Subcutaneous abdominal adipose tissue (tissue), 5 donors: ENCODE results near the gene LGALS9.
A peak's percentile ranks its signal among the peaks of the same experiment; 100 is the strongest.

Experiments used
- H3K27ac ChIP-seq: one replicate; pipeline ENCODE4 v1.7.0; 2013; ENCODE audit warnings: low read depth, mild to moderate bottlenecking, inconsistent platforms, low read length, moderate library complexity
- H3K27me3 ChIP-seq, 5 donors: one replicate each; pipeline ENCODE4 v1.7.0; 2013; ENCODE audit warnings: low read length in 5 of 5, inconsistent platforms in 1 of 5; ENCODE audit not compliant: control insufficient read depth in 5 of 5, insufficient read depth in 4 of 5
- H3K36me3 ChIP-seq, 5 donors: one replicate each; pipeline ENCODE4 v1.7.0; 2013; ENCODE audit warnings: low read length in 5 of 5; ENCODE audit not compliant: control insufficient read depth in 5 of 5, insufficient read depth in 5 of 5
- H3K4me1 ChIP-seq, 5 donors: one replicate each; pipeline ENCODE4 v1.7.0; 2013; ENCODE audit warnings: low read length in 5 of 5, mild to moderate bottlenecking in 3 of 5, moderate library complexity in 1 of 5; ENCODE audit not compliant: control insufficient read depth in 5 of 5, insufficient read depth in 5 of 5
- H3K4me3 ChIP-seq, 5 donors: one replicate each; pipeline ENCODE4 v1.7.0; 2013; ENCODE audit warnings: low read length in 5 of 5, low read depth in 1 of 5
- H3K9ac ChIP-seq, 5 donors: one replicate each; pipeline ENCODE4 v1.7.0; 2013; ENCODE audit warnings: low read length in 5 of 5, mild to moderate bottlenecking in 4 of 5, moderate library complexity in 3 of 5
- H3K9me3 ChIP-seq, 5 donors: one replicate each; pipeline ENCODE4 v1.7.0; 2013; ENCODE audit warnings: low read length in 5 of 5; ENCODE audit not compliant: control insufficient read depth in 5 of 5
- donor health status: healthy.
- donor health status: healthy.
- donor health status: healthy.
- donor health status: healthy.
- donor health status: healthy.

Gene LGALS9

DNA sequence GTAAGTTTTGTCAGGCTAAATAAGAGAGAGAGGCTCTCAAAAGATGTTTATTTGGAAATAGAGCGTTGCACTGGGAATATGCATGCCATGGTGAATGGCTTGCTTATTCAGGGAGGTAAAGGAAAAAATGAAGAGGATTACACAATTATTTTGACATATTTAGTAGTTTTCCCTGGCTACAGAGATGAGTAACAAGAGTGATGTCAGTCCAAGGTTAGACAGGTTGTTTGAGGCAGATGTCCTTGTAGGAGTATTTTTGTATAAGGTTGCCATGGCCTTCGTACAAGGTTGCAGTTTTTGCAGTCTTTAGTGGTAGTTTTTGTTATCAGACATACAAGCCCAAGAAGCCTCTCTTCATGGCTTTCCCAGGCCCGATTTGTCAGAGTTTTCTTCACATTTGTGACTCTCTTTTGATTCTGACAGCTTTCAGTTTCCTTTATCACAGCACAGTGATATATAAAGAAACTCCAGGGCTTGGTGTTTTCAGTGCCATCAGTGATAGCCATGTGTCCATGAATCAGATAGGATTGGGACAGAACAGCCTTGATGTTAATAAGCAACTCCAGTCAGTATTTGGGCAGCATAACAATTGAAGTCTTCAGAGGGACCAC, 18.7 kb upstream of the LGALS9 start:
- no peak overlapping the region for H3K4me3 ChIP-seq
- H3K9me3 ChIP-seq, result no peaks in the 10 kb centered on the region
- H3K4me1 ChIP-seq, result no peaks in the 10 kb centered on the region
- H3K27ac ChIP-seq, result no peak overlapping the region
- H3K9ac ChIP-seq, result no peak overlapping the region
- H3K27me3 ChIP-seq, result no peaks in the 10 kb centered on the region
- peaks cover 22 to 89% (median 82%) of the 10 kb centered on the region in 5 donors for H3K36me3 ChIP-seq

GRCh38 chr17:27613433-27613832, 17.6 kb upstream of the LGALS9 start:
- Histone ChIP-seq H3K4me3 (no peak overlapping the region), H3K9ac (no peak overlapping the region), H3K4me1 (no peaks in the 10 kb centered on the region), H3K27me3 (no peaks in the 10 kb centered on the region), H3K9me3 (no peaks in the 10 kb centered on the region), H3K36me3 (peaks cover 22 to 89% (median 81%) of the 10 kb centered on the region in 5 donors), H3K27ac (no peak overlapping the region)

- Histone ChIP-seq H3K27me3 (no peaks in the 10 kb centered on the region), H3K36me3 (peaks cover 22 to 80% (median 74%) of the 10 kb centered on the region in 5 donors), H3K4me3 (no peak overlapping the region), H3K9me3 (no peaks in the 10 kb centered on the region), H3K27ac (no peak overlapping the region), H3K4me1 (no peaks in the 10 kb centered on the region), H3K9ac (no peak overlapping the region)
Measured at GRCh38 chr17:27615121-27615520, 15.9 kb upstream of the LGALS9 start.

DNA sequence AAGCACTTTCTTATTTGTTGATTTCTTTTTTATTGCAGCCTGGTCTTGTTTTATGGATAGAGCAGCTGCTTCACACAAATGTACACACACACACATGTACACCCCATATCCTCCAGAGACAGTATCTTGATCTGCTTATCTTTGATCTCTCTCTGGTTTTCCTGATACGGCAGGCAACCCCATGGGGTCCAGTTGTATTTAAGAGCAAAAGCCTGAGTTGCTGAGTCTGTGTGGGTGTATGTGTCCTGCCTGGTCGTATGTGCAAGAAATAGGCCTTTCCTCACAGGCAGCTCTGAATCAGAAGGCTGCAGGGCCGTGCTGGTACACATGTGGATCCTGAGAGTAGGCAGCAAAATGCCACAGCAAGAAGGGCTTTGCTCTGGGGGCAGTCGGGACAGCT, 14.6 kb upstream of the LGALS9 start:
- Histone ChIP-seq H3K4me3 (no peak overlapping the region), H3K9ac (peak overlapping the region in 1 of 5 donors; percentile 19), H3K4me1 (no peaks in the 10 kb centered on the region), H3K27ac (no peak overlapping the region), H3K27me3 (no peaks in the 10 kb centered on the region), H3K36me3 (peaks cover 22 to 81% (median 76%) of the 10 kb centered on the region in 5 donors), H3K9me3 (no peaks in the 10 kb centered on the region)

DNA sequence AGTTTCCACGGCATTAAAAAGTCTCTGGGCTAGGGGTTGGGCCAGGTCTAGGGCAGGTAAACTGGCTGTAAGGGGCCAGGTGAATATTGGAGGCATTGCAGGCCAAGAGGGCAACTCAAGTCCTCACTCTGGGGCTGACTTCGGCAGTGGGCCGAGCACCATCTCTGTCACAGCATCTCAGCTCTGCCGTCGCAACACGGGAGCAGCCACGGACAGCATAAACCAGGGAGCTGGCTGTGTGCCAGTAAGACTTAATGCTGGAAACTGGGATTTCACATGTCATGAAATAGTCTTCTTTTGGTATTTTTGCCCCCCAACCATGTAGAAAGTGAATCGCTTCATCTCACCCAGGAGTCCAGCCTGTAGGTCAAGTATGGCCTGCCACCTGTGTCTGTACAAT, 12.6 kb upstream of the LGALS9 start:
- H3K27ac ChIP-seq, result no peak overlapping the region
- no peak overlapping the region for H3K9ac ChIP-seq
- no peaks in the 10 kb centered on the region for H3K9me3 ChIP-seq
- no peak overlapping the region for H3K4me3 ChIP-seq
- no peaks in the 10 kb centered on the region for H3K27me3 ChIP-seq
- H3K36me3 ChIP-seq, result peaks cover 13 to 83% (median 80%) of the 10 kb centered on the region in 5 donors
- peaks cover 0 to 12% (median 7%) of the 10 kb centered on the region in 5 donors for H3K4me1 ChIP-seq

DNA sequence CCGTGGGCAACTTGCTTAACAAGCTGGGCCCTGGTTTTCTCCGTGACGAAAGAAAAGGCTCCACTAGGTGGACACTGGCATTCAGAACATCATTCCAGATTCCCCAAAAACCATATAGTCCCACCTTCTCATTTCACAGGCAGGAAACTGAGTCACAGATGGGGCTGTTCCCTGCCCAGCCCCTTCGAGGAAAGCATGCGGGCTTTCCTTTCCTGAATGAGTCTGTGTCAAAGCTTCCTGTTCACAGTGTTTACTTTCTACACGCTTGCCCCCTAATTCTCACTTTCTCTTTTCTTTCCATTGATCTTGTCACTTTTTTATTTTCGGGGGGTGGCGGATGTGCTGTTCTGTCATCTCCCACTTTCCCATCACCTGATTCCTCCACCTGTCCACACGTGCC, 10.3 kb upstream of the LGALS9 start:
- Histone ChIP-seq H3K27ac (no peak overlapping the region), H3K27me3 (no peaks in the 10 kb centered on the region), H3K36me3 (peaks cover 2 to 85% (median 70%) of the 10 kb centered on the region in 5 donors), H3K9ac (no peak overlapping the region), H3K9me3 (no peaks in the 10 kb centered on the region), H3K4me1 (peaks cover 0 to 12% (median 7%) of the 10 kb centered on the region in 5 donors), H3K4me3 (no peak overlapping the region)

DNA sequence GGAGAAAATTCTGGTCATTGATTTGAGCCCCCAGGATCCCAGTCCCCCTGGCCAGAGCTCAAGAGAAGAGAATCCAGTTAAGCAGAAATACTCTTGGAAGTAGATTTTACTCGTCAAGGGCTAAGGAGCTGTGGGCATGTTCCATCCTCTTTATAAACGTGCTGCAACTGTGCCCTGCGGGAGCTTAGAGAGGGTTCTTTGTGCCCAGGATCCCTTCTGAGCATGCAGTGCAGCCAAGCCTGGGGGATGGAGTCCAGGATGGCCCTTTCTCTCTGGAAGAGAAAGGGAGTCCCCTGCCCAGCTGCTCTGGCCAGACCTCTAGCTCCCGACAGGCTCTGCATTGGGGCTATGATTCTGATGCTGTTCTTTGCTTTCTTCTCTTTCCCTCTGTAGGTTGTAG, 9.5 kb upstream of the LGALS9 start:
- Histone ChIP-seq H3K9ac (no peak overlapping the region), H3K9me3 (no peaks in the 10 kb centered on the region), H3K4me3 (no peak overlapping the region), H3K4me1 (peaks cover 0 to 12% (median 7%) of the 10 kb centered on the region in 5 donors), H3K27me3 (no peaks in the 10 kb centered on the region), H3K27ac (no peak overlapping the region), H3K36me3 (peaks cover 0 to 86% (median 71%) of the 10 kb centered on the region in 5 donors)

- Histone ChIP-seq H3K9me3 (no peaks in the 10 kb centered on the region), H3K27me3 (no peaks in the 10 kb centered on the region), H3K4me1 (peaks cover 0 to 12% (median 7%) of the 10 kb centered on the region in 5 donors), H3K36me3 (peaks cover 0 to 85% (median 70%) of the 10 kb centered on the region in 5 donors), H3K9ac (no peak overlapping the region), H3K4me3 (no peak overlapping the region), H3K27ac (no peak overlapping the region)
Measured at GRCh38 chr17:27621942-27622559, 8.9 kb upstream of the LGALS9 start.

GRCh38 chr17:27622986-27623385, 8.0 kb upstream of the LGALS9 start:
- Histone ChIP-seq H3K9ac (no peak overlapping the region), H3K4me1 (peaks cover 0 to 12% (median 7%) of the 10 kb centered on the region in 5 donors), H3K36me3 (peaks cover 0 to 78% (median 61%) of the 10 kb centered on the region in 5 donors), H3K27me3 (no peaks in the 10 kb centered on the region), H3K27ac (no peak overlapping the region), H3K4me3 (no peak overlapping the region), H3K9me3 (no peaks in the 10 kb centered on the region)

- H3K27ac ChIP-seq, result no peak overlapping the region
- peaks cover 0 to 72% (median 54%) of the 10 kb centered on the region in 5 donors for H3K36me3 ChIP-seq
- H3K9me3 ChIP-seq, result no peaks in the 10 kb centered on the region
- no peak overlapping the region for H3K4me3 ChIP-seq
- no peak overlapping the region for H3K9ac ChIP-seq
- H3K27me3 ChIP-seq, result no peaks in the 10 kb centered on the region
- peaks cover 0 to 12% (median 7%) of the 10 kb centered on the region in 5 donors for H3K4me1 ChIP-seq
Measured at GRCh38 chr17:27623614-27624013, 7.4 kb upstream of the LGALS9 start.
